Suprapubic skin (tissue), 4 donors: ENCODE measurements around the gene ANKRD36. TPM values are rescaled to one million over a fixed set of nuclear protein-coding genes. Genes with fewer than 3 reads are reported as not detected.
A peak's percentile ranks its signal among the peaks of the same experiment; 100 is the strongest.
"Not testable (repeated sequence)": the region's sequence is repeated elsewhere in the genome, so short reads cannot be mapped to it uniquely, and the experiment has no call there.

Source experiments
- DNase-seq, 2 donors: peaks; one replicate each; pipeline ENCODE4 v3.0.0-alpha.2; 2019; ENCODE audit warnings: low spot score in 2 of 2
- H3K27ac ChIP-seq: fragments of 200-600 bp; sonication (generic); one replicate; pipeline ENCODE4 v1.5.1; 2019
- H3K27me3 ChIP-seq: fragments of 200-600 bp; sonication (generic); one replicate; pipeline ENCODE4 v1.5.1; 2019
- H3K36me3 ChIP-seq: fragments of 200-600 bp; sonication (generic); one replicate; pipeline ENCODE4 v1.5.1; 2019
- H3K4me1 ChIP-seq: fragments of 200-600 bp; sonication (generic); one replicate; pipeline ENCODE4 v1.5.1; 2019
- H3K4me3 ChIP-seq: fragments of 200-600 bp; sonication (generic); one replicate; pipeline ENCODE4 v1.5.1; 2019; ENCODE audit warnings: mild to moderate bottlenecking
- H3K9me3 ChIP-seq: fragments of 200-600 bp; sonication (generic); one replicate; pipeline ENCODE4 v1.5.1; 2019
- WGBS: methylation state at CpG from one replicate; pipeline ENCODE4 v1.1.5; 2018; 5-methylcytosine and 5-hydroxymethylcytosine counted together
- total RNA-seq, 4 donors: library from RNA; depleted of rRNA; stranded (reverse); fragments of >200 nt; gene quantifications; one replicate each; pipeline ENCODE4 v1.1.0, GENCODE V29; 2016
- TF ChIP-seq, protein P1 (sequence below), 2 donors: fragments of 200-600 bp in 1 of 2; fragments of 450-650 bp in 1 of 2; sonication (generic) in 1 of 2; IDR thresholded peaks; one replicate each; pipeline ENCODE4 v1.5.1; 2016 to 2019; ENCODE audit warnings: antibody characterized with exemption in 2 of 2, mild to moderate bottlenecking in 1 of 2, moderate library complexity in 1 of 2

ANKRD36 gene
- total RNA-seq, 4 donors from 2014 or later, result 13.0 to 54.8 (median 20.4) TPM

- not testable (repeated sequence) for H3K36me3 ChIP-seq, H3K9me3 ChIP-seq, H3K4me1 ChIP-seq, H3K27me3 ChIP-seq
- DNase-seq, result peak; percentile 75 to 81
- H3K27ac ChIP-seq, result peak overlapping the region; percentile 92
- TF ChIP-seq, protein P1, sequence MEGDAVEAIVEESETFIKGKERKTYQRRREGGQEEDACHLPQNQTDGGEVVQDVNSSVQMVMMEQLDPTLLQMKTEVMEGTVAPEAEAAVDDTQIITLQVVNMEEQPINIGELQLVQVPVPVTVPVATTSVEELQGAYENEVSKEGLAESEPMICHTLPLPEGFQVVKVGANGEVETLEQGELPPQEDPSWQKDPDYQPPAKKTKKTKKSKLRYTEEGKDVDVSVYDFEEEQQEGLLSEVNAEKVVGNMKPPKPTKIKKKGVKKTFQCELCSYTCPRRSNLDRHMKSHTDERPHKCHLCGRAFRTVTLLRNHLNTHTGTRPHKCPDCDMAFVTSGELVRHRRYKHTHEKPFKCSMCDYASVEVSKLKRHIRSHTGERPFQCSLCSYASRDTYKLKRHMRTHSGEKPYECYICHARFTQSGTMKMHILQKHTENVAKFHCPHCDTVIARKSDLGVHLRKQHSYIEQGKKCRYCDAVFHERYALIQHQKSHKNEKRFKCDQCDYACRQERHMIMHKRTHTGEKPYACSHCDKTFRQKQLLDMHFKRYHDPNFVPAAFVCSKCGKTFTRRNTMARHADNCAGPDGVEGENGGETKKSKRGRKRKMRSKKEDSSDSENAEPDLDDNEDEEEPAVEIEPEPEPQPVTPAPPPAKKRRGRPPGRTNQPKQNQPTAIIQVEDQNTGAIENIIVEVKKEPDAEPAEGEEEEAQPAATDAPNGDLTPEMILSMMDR (IDR thresholded peaks at IDR 0.05), result peak; percentile 72 to 99
- peak overlapping the region; percentile 72 for H3K4me3 ChIP-seq
- under 1% methylated on average over 8 of the region's 44 CpGs for WGBS
These were observed 468 bp upstream of the ANKRD36 start for GRCh38 chr2:97112320-97113049.

GRCh38 chr2:97113882-97114255 lies 916 bp downstream of the ANKRD36 start:
- DNase-seq, H3K27me3 ChIP-seq, H3K4me1 ChIP-seq, H3K9me3 ChIP-seq, H3K36me3 ChIP-seq: not testable (repeated sequence)
- Histone ChIP-seq H3K4me3 (peak overlapping the region; percentile 72), H3K27ac (peak overlapping the region; percentile 92)
- WGBS, result 0% methylated on average over 2 of the region's 18 CpGs

GRCh38 chr2:97129090-97129489 lies 16.1 kb downstream of the ANKRD36 start:
- not testable (repeated sequence) for H3K4me1 ChIP-seq, H3K36me3 ChIP-seq, H3K27me3 ChIP-seq, H3K4me3 ChIP-seq, H3K9me3 ChIP-seq, H3K27ac ChIP-seq, DNase-seq
- WGBS, result 93% methylated on average over 2 of the region's 2 CpGs

DNA sequence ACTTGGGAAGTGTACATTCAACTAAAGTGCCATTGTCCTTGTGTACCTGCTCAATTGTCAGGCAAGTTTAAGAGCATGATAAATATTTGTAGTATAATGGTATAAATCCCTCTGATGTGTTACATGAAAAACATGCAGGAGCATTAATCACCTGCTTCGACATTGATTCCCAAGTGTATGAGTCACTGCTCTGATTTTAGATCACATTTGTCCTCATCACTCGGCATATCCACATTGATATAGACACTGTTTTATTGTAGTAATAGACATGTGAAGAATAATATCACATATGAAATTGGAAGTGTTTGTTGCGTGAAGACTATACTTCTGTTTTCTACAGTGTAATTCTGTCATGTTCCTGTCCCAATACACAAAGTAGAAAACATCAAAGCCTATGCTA lies 31.1 kb downstream of the ANKRD36 start:
- not testable (repeated sequence) for H3K4me1 ChIP-seq, H3K4me3 ChIP-seq, H3K27me3 ChIP-seq, H3K9me3 ChIP-seq, H3K27ac ChIP-seq, DNase-seq
- WGBS, result 64% methylated on average over 3 of the region's 3 CpGs
- H3K36me3 ChIP-seq, result peaks cover 17% of the 10 kb centered on the region

- DNase-seq, H3K27me3 ChIP-seq, H3K9me3 ChIP-seq, H3K4me1 ChIP-seq, H3K27ac ChIP-seq, H3K4me3 ChIP-seq: not testable (repeated sequence)
- 86% methylated on average over 3 of the region's 3 CpGs for WGBS
- peaks cover 19% of the 10 kb centered on the region for H3K36me3 ChIP-seq
These were observed 53.6 kb downstream of the ANKRD36 start for GRCh38 chr2:97166548-97166947.

- H3K9me3 ChIP-seq, H3K4me1 ChIP-seq, H3K4me3 ChIP-seq, H3K27me3 ChIP-seq, H3K27ac ChIP-seq, DNase-seq: not testable (repeated sequence)
- WGBS, result 72% methylated on average over 4 of the region's 4 CpGs
- peaks cover 19% of the 10 kb centered on the region for H3K36me3 ChIP-seq
These were observed 55.0 kb downstream of the ANKRD36 start for GRCh38 chr2:97167938-97168337.

- not testable (repeated sequence) for H3K9me3 ChIP-seq, H3K4me1 ChIP-seq, H3K27ac ChIP-seq, H3K4me3 ChIP-seq, H3K27me3 ChIP-seq, DNase-seq
- H3K36me3 ChIP-seq, result peaks cover 15% of the 10 kb centered on the region
- 83% methylated on average over 2 of the region's 2 CpGs for WGBS
These were observed 55.6 kb downstream of the ANKRD36 start for GRCh38 chr2:97168583-97168982.

GRCh38 chr2:97180391-97180790 lies 67.4 kb downstream of the ANKRD36 start:
- 85% methylated on average over 1 of the region's 1 CpG for WGBS
- H3K36me3 ChIP-seq, result peaks cover 14% of the 10 kb centered on the region
- not testable (repeated sequence) for H3K27me3 ChIP-seq, H3K27ac ChIP-seq, DNase-seq, H3K4me3 ChIP-seq, H3K9me3 ChIP-seq, H3K4me1 ChIP-seq

DNA sequence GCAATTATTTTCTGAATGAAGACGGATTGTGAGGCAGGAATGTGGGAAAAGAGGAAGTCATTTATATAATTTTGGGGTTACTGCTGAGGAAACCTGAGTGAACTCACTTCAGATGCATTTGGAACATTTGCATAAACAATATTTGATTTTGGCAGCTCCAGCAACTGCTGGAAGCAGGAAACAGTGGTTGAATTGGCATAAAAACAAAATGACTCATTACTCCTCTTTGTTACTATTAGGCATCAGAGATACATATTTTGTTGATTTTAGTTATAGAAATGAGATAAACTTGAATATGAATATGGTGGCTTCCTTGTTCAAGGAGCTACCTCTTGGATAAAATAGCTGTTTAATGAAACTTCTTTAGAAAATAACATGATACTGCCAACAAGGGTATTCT lies 82.4 kb downstream of the ANKRD36 start:
- H3K4me3 ChIP-seq, H3K9me3 ChIP-seq, H3K27me3 ChIP-seq, H3K27ac ChIP-seq, DNase-seq, H3K4me1 ChIP-seq: not testable (repeated sequence)
- 69% methylated on average over 1 of the region's 1 CpG for WGBS
- peaks cover 61% of the 10 kb centered on the region for H3K36me3 ChIP-seq

GRCh38 chr2:97197251-97197650 lies 84.3 kb downstream of the ANKRD36 start:
- peaks cover 58% of the 10 kb centered on the region for H3K36me3 ChIP-seq
- H3K27me3 ChIP-seq, H3K9me3 ChIP-seq, H3K27ac ChIP-seq, DNase-seq, H3K4me1 ChIP-seq, H3K4me3 ChIP-seq: not testable (repeated sequence)
- WGBS, result 93% methylated on average over 1 of the region's 1 CpG

DNA sequence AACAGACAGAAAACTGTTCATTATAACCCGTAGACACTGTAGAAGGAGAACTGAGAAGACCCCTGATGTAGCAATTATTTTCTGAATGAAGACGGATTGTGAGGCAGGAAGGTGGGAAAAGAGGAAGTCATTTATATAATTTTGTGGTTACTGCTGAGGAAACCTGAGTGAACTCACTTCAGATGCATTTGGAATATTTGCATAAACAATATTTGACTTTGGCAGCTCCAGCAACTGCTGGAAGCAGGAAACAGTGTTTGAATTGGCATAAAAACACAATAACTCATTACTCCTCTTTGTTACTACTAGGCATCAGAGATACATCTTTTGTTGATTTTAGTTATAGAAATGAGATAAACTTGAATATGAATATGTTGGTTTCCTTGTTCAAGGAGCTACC lies 87.9 kb downstream of the ANKRD36 start:
- not testable (repeated sequence) for H3K27ac ChIP-seq, H3K27me3 ChIP-seq, H3K4me1 ChIP-seq, DNase-seq, H3K9me3 ChIP-seq, H3K4me3 ChIP-seq
- peaks cover 61% of the 10 kb centered on the region for H3K36me3 ChIP-seq
- 84% methylated on average over 2 of the region's 2 CpGs for WGBS

DNA sequence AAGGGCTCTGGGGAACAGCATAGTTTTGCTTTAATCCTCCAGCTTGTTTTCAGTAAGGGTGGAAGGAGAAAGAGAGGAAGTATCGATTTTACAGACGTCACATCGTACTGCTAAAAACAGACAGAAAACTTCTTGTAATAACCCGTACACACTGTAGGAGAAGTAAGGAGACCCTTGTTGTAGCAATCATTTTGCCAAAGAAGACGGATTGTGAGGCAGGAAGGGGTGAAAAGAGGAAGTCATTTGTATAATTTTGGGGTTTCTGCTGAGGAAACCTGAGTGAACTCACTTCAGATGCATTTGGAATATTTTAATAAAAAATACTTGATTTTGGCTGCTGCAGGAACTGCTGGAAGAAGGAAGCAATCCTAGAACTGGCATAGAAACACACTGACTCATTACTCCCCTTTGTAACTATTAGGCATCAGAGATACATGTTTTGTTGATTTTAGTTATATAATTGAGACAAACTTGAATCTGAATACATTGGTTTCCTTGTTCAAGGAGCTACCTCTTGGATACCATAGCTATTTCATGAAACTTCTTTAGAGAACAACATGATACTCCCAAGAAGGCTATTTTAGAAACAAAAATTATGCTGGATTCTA lies 89.8 kb downstream of the ANKRD36 start:
- H3K36me3 ChIP-seq, result peaks cover 47% of the 10 kb centered on the region
- DNase-seq, H3K4me3 ChIP-seq, H3K27me3 ChIP-seq, H3K4me1 ChIP-seq, H3K9me3 ChIP-seq, H3K27ac ChIP-seq: not testable (repeated sequence)
- 90% methylated on average over 5 of the region's 5 CpGs for WGBS
